HS-5 (cell line): ENCODE measurements around the gene TTLL6.

Experiments used
- DNase-seq: peaks from one replicate; pipeline ENCODE4 v3.0.0-alpha.2; 2012; ENCODE audit warnings: low read depth

TTLL6 gene

DNA sequence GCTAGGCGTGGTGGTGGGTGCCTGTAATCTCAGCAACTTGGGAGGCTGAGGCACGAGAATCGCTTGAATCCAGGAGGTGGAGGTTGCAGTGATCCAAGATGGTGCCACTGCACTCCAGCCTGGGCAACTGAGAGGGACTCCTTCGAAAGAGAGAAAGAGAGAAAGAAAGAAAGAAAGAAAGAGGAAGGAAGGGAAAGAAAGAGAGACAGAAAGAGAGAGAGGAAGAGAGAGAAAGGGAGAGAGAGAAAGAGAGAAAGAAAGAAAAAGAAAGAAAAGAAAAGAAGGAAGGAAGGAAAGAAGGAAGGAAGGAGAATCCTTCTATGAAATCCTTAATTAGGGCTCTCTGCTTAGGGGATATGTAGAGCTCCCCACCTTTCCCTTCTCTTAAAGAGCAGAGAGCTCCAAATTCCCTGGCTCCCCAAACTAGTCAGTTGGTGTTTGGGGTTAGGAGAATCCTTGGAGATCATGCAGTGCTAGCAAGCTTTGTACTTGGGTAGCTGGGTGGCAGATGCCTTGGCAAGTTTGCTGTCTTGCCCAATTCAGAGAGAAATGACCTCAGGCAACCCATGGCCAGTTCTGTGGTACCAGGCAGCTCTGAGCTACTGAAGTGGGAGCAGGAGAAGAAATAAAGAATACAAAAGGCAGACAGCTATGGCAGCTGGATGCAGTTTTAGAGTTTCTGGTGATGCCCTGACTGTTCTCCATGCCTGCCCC lies 79.5 kb downstream of the TTLL6 start:
- DNase-seq: no peak

DNA sequence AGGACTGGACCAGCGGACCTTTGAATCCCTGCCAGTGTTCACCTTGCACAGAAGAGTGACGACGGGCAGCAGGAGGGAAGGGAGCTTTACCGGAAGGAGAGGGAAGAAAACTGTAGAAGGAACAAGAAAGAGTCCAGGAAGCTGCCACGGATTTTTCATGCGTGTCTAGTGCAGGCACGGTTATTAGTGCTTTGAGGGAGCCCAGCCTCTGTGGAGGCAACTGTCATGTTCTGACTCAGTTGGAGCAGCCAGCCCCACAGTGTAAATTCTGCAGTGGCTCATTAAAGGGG lies 82.0 kb downstream of the TTLL6 start:
- no peak for DNase-seq

DNA sequence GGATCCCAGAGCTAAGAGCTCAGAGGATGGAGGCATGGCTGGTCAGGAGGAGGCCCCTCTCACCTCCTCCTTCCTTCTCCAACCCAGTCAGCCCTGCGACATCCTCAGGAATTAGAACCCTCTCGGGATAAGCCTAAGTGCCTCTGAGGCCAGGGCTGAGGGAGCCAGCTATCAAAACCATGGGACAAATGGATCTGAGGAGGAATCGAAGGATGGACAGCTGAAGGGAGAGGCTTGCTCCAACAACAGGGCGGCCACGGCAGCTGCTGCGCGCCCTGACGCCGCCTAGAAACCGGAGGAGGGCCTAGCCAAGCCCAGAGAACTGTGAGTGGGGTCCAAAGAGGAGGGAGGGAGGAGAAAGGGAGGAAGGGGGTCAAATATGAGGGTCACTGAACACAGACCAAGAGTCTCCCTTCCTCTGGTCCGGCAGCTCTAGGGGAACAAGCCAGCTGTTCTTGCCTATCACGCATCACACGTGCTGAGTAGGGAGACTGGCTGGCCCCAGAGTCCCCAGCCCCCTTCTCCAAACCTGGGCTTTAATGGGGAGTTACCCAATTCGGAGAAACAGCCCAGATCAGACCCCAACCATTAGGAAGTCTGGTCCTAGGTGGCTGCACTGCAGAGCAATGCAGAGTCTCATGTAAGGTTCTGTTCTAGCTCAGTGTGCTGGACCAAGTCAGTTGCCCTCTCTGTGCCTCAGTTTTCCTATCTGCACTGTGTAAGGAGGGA lies 82.5 kb downstream of the TTLL6 start:
- no peak for DNase-seq

DNA sequence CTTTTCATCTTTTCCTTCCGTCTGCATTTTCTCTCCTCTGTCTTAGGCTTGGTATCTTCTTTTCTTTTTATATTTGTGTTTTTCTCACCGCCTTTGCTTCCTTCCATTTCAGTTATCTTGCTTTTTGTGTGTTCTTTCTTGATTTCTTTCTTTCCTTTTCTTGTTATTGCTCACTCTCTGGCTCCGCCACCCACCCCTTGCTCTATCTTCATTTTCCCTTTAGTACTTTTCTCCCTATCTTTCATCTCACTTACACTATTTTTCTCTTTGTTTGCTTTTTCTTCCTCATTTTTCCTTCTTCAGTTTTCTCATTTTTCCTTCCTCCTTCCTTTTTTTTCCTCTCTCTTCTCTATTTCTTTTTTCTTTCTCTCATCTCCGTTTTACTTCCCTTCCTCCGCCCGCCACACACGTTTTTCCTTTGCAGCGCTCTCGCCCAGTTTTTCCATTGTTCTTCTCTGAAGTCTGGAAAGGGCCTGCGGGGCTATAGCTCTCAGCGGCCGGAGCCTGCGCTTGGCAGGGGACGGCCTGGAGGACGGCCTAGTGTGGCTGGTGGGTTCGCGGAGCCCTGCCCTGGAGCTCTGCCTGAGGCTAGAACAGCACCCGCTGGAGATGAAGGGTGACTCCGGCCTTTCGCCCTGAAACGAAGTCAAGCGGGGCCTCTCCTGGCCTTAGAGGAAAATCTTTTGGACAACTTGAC lies 83.2 kb downstream of the TTLL6 start:
- no peak for DNase-seq

DNA sequence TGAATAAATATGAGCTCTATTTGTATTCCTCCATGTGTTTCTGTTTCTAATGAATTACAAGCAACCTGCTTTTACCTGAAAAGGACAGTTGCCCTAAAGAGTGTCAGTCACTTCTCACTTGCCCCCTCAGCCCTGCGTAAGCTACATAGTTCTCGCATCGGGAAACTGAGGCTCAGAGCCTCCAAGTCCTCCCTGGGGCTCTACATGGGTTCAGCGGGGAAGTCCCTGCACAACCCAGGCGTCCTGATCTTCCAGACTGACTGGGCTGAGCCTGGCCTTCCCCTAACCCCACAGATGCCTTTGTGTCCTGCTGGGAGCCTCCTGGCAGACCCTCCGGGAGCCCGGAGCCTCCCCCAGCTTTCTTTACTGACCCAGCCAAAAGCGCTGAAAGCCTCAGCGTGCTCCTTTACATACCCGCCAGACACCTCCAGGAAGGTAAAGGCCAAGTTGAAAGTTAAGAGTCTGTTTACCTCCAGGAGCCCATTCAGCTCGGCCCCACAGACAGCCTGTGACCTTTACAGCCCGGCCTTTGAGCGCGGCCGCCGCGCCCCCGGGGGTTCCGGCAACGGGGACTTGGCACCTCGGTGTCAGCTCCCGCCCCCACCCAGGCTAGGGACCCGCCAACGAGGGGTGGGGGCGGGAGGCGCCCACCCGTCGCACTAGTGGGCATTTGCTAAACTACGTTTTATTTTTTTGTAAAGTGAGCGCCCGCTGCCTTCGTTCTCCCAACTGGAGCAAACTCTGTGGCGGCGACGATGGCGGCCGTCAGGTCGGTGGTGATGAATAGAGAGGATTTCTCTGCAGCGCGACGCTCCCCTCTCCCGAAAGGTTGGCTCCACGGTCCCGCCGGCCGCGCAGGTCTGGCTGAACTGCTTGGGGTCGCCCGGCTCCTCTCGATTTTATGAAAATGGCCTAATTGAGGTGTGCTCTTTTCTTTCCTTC lies 84.1 kb downstream of the TTLL6 start:
- DNase-seq: no peak

DNA sequence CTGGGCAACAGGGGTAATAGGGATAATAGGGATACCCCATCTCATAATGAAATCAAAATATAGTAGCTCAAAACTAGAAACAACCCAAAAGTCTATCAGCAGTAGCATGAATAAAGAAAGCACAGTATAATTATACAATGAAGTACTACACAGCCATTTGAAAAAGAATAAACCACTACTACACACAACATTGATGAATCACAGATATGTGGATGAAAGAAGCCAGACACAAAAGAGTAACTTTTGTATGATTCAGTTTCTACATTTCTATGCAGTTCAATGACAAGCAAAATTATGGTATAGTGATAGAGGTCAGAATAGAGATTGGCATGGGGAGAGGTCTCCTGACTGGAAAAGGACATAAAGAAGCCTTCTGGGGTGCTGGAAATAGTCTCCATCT lies 85.7 kb downstream of the TTLL6 start:
- no peak for DNase-seq

DNA sequence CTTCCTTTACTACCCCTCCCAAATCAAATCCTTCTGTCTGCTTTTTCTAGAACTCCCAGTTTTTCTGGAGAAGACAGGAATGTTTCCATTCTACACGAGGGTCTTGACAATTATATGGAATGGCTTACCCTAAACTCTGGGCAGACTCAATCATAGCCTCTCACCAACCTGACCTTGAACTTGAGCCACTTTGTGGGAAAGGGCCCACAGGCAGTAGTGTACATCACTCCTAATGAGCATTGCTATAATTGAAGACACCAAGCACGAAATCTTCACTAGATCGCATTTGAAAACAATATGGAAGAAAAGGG lies 86.8 kb downstream of the TTLL6 start:
- DNase-seq: no peak

DNA sequence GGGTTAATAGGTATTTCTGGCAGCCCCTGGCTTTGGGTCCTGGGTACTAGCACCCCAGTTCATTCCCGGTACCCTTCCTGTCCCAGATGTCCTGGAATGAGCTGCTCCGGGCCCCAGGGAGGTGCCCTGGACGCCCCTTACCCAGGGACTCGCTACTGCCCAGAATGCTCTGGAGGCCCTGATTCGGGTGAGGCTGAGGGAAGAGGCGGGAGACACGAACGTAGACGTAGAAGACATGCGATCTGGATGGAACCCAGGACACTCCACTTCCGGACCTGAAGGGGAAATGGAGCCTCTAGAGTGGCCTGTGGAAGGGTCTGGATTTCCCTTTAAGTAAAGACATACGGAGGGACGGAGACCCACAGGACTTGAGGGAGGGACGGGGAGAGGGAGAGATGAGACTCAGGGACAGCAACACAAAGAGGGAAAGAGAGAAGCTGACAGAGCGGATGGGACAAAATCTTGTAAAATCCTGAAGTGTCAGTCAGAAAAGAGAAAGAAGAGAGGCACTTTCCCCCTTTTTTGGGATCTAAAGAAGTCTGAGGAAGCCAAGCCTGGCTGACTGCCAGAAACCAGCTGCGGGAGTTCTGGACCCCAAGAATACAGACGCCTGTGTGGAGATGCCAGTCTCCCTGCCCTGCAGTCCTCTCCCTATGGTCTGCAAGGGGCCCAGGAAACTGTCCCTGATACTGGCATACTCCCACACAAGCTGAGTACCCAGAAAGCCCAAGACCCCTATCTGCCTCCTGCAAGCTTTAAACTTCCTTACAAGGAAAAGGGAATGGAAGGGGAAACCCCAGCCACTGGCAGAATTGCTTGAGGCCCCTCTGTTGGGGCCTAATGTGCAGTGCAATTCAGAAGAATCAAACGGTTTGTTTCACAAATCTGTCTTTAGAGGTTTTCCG lies 87.4 kb downstream of the TTLL6 start:
- no peak for DNase-seq

DNA sequence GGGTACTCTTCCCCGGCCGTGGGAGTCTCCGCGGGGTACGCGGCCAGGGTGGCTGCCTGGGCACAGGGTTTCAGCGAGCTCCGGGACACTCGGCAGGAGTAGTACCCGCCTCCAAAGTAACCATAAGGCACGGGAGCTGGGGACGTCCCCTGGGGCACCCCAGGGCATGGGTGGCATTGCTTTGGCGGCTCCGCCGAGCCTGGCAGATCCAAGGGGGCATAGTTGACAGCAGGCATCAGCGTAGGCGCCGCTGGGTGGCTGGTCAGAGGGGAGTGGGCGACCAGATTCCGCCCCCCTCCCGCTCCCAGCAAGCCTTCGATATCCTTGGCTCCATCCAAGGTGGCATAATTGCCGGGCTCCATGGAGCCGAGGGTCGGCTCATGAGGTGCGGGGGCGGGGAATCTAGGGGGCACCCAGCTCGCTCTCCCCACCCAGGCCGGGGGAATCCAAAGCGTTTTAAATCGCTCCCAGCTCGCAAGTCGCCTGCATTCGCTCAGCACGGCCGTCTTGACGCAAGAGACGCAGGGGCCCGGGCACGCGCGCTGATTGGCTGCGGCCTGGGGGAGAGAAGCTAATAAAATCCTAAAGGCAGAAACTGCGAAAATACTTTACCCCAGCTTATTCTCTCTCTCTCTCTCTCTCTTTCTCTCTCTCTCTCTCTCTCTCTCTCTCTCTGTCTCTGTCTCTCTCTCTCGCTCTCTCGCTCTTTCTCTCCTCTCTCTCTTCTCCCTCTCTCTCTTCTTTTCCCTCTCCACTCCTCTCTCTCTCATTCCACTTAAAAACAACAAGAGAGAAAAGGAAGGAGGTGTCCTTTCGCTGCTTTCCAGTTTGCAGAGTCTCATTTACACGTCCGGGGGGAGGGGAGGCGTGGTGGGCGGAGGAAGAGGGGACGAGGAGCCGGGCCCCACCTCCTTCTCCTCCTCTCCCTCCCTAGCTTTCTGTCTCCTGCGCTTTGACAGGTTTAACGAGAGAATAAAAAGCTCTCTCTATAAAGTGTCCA lies 88.5 kb downstream of the TTLL6 start, which contains the start of gene HOXB13:
Gene HOXB13 (minus strand): TSS at position 519 of the 1,000 bp plus-strand sequence. CDS start 157 bp downstream, at position 362.
- DNase-seq: peak; percentile 60

DNA sequence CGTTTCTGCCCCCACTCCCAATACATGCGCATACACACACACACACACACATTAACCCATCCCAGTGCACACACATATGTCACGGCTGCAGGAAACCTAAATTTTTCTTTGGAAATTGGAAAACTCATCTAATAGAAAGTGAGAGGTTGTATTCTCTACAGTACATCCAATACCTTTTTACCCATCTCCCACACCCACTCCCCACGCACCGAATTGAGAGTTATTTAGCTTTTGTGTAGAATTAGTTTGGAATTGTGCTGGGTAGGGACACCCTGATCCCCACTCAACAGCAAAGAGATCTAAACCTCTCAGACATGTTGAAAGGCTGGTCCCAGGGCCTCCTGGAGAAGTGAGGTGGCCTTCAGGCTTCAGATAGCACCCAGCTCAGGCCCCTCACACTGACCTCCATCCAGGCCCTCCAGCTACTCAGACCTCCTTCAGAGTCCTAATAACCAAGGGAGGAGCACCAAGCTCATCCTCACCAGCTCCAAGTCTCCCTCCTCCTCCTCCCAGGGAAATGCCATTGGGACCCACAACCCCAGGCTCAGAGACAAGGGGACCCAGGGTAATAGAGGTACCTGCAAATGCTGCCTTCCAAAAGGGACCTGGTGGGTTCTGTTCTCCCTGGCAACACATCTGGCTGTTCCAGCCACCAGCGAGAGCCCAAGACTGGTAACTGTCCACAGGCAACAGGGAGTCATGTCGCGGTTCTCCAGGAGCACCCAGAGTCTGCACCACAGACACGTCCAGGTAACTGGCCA lies 89.4 kb downstream of the TTLL6 start:
- no peak for DNase-seq

DNA sequence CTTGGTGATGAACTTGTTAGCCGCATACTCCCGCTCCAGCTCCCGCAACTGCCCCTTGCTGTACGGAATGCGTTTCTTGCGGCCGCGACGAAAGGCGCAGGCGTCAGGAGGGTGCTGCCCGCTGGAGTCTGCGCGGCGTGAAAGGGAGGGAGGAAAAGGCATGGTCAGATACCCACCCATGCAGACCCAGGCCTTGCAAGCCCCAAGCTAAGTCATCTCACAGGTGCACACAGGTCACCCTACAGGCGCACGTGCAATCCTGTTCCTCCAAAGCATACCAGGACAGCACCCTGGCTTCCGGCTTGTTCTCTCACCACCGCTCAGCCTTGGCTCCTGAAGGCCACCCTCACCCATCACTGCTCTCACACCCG lies 90.1 kb downstream of the TTLL6 start:
- no peak for DNase-seq

DNA sequence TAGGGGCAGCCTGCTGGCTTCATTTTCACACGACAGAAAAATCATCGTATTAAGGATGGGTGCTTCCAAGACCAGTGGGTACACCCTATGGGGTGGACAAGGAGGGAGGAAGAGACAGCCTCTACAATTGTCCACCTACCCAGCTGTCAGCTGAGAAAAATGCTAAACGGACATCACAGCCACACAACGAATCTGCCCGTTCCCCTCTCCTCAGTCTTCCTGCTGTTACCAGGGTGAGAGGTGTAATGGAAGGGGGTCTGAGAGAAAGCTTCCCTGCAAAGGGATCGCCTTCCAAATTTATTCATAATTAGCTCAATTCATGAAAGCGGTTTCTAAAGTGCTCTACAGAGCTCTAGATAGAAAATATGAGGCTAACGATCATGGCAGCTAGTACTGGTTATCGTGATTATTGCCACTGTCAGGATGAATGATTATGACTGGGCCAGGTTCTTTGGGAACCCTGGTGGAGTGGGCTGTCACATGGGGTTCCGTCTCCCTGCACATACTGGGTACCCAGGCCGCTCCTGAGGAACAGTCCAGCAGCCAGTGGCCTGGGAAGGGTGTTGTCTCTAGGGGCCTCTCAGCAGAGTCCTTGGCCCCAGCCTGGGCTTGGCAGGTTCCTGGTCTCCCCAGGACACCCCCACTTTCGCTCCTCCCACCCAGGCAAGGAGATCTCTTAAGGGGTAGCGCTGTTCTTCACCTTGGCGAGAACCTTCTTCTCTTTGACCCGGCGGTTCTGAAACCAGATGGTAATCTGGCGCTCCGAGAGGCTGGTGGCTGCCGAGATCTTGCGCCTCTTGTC lies 90.7 kb downstream of the TTLL6 start:
- no peak for DNase-seq

DNA sequence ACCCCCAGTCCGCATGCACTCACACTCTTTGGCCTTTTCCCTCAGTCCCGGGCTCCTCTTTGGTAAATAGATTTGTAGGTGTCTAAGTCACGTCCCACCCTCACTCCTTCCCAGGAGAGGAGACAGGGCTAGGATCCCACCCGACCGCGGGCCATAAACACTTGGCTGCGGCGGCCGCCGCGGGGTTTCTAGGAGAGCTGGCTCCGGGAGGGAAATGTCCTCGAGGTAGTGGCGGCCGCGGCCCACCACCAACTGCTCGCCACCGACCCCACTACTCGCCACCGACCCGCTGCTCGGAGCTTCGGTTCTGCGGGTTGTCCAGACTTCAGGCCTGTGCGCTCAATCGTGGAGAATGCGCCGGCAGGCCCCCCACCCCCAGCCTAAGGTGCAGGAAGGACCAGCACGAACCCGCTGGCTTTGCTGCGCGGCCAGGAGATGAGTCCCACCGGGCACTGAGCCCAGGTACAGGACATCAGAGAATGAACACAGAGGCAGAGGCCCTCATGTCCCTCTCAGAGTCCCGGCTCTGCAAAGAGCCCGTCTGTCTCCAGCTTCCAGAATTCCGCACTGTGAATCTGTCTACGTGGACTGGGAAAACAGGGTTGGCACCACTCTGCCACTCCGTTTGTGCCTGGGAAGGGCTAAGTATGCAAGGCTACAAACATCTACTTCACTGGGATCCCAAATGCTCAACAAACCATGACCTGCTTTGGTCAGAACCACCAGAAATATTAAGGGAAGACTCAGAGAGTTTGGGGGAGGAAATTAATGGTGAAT lies 91.6 kb downstream of the TTLL6 start:
- DNase-seq: no peak

DNA sequence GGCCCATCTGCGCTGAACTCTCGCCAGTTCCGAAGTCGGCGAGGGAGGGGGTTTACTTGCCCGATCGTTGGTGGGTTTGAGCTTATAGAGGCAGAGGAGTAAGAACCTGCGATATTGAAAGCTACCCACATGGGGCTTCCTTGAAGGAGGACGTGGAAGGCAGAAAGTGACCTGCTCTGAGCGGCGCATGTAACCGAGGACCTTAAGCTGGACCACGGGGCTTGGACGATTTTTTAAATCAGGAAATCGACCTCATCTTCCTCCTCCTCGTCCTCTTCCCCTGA lies 92.1 kb downstream of the TTLL6 start:
- no peak for DNase-seq

DNA sequence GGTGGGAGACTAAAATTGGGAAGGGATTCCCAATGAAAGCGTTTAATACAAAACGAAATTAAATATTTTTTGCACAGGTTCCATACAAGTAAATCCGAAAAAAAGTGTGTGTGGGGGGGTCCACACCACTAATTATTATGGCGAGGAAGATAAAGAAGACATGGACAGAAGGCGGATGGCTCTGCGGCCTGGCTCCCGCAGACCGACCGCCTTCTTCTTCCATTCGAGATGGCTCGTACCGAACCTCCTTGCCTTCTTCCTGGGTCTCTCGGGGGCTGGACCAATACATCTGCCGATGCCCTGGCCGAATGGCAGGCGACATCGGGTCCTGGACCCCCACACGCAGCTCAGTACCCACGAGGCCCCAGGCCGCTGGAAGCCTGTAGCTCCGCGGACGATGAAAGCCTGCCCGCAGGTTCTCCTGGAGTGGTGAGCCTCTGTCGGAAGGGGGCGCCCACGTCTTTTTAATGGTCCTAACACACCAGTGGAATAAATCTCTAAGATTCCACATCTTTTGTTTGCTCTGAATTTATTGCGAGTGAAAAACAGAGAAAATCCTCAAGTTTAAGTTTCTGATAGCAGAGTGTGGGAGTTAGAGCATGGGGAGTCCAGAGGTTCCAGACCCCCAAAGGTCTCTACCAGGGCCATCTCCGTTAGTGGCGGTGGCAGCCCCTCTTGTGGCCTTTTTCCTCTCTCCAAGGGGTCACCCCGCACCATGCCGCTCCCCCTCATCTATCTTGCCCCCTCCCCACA lies 92.6 kb downstream of the TTLL6 start:
- DNase-seq: no peak

DNA sequence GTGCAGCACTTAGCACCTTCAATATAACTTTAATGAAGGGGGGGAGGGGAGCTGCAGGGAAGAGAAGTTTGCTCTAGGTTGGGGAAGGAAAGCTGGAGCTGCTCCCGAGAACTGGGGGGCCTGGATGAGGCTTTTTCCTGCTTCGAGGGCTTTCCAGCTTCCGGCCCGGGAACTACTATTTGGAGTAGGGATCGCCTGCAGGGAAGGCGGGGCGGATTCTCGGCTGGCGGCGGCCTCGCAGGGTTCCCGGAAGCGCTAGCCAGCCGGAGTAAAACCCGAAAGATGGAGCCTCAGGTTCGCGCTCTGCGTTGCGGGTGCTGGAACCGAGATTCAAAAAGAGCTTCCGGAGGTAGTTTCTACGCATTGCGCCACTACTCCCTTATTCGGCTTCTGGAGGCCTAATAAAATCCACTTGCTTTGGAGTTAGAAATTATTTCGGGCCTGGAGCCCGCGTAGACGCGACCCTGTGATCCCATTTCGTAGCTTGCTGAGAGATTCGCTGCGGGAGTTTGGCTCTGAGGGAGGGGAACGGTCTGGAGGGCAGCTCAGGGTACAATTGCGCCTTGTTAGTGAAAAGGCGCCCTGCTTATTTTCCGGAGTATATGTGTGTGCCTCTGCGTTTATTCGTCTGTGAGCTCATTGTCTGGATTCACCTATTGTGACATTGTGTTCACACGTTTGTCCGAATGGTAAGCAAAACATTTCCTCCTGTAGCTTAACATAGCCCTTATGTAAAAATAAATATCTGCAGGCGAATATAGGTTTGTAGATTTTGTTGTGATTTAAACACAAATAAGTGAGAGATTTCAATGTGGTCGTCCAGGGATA lies 93.4 kb downstream of the TTLL6 start:
- DNase-seq: no peak
